CD4-positive, alpha-beta T cell treated with Interleukin-4 for 4 hours (primary cell): ENCODE results near the gene PLEKHH1.
A peak's percentile ranks its signal among the peaks of the same experiment; 100 is the strongest.

Experiments used
- DNase-seq: peaks from one replicate; pipeline ENCODE4 v3.0.0-alpha.2; 2020

The PLEKHH1 gene

GRCh38 chr14:67569651-67570290 is 36.7 kb downstream of the PLEKHH1 start:
- no peak for DNase-seq

- DNase-seq: no peak
Measured at GRCh38 chr14:67570453-67570852, 37.4 kb downstream of the PLEKHH1 start.

- DNase-seq: peak; percentile 65
Measured at GRCh38 chr14:67571275-67571990, 38.3 kb downstream of the PLEKHH1 start.

- DNase-seq: no peak
Measured at GRCh38 chr14:67571991-67572323, 38.9 kb downstream of the PLEKHH1 start.

GRCh38 chr14:67572608-67573007 is 39.5 kb downstream of the PLEKHH1 start:
- no peak for DNase-seq

GRCh38 chr14:67573228-67574010 is 40.3 kb downstream of the PLEKHH1 start:
- DNase-seq: no peak

GRCh38 chr14:67574156-67574555 is 41.1 kb downstream of the PLEKHH1 start:
- DNase-seq: no peak

- no peak for DNase-seq
Measured at GRCh38 chr14:67574806-67575205, 41.7 kb downstream of the PLEKHH1 start.

- no peak for DNase-seq
Measured at GRCh38 chr14:67575684-67576083, 42.6 kb downstream of the PLEKHH1 start.

GRCh38 chr14:67576216-67576955 is 43.3 kb downstream of the PLEKHH1 start:
- no peak for DNase-seq

- no peak for DNase-seq
Measured at GRCh38 chr14:67577181-67577808, 44.2 kb downstream of the PLEKHH1 start.

- DNase-seq: no peak
Measured at GRCh38 chr14:67577909-67578749, 45.0 kb downstream of the PLEKHH1 start.

- no peak for DNase-seq
Measured at GRCh38 chr14:67579040-67579439, 46.0 kb downstream of the PLEKHH1 start.

- no peak for DNase-seq
Measured at GRCh38 chr14:67579636-67580035, 46.5 kb downstream of the PLEKHH1 start.

GRCh38 chr14:67580336-67581171 is 47.5 kb downstream of the PLEKHH1 start:
- DNase-seq: no peak

- DNase-seq: no peak
Measured at GRCh38 chr14:67581643-67582042, 48.6 kb downstream of the PLEKHH1 start.

- no peak for DNase-seq
Measured at GRCh38 chr14:67582061-67582460, 49.0 kb downstream of the PLEKHH1 start.

- peak; percentile 32 for DNase-seq
Measured at GRCh38 chr14:67583711-67584644, 50.9 kb downstream of the PLEKHH1 start.

- DNase-seq: no peak
Measured at GRCh38 chr14:67584978-67585377, 51.9 kb downstream of the PLEKHH1 start.

- no peak for DNase-seq
Measured at GRCh38 chr14:67586369-67586768, 53.3 kb downstream of the PLEKHH1 start.
